Measurements from ENCODE around the gene TADA3.

TADA3 gene

GRCh38 chr3:9760779-9761505 lies 31.3 kb downstream of the TADA3 start:
- DNase-seq (ENCODE audit: low spot score): no peak

GRCh38 chr3:9757427-9757826 lies 34.8 kb downstream of the TADA3 start:
- no peak for DNase-seq (ENCODE audit: low spot score)

- DNase-seq (ENCODE audit: low spot score): no peak
Observed at GRCh38 chr3:9754678-9755077, 37.6 kb downstream of the TADA3 start.

GRCh38 chr3:9750556-9751411 lies 41.5 kb downstream of the TADA3 start:
- no peak for DNase-seq (ENCODE audit: low spot score)

GRCh38 chr3:9749645-9750555 lies 42.4 kb downstream of the TADA3 start, which contains the start of gene OGG1:
TSS of gene OGG1 (plus strand) at chr3:9749952. CDS start at chr3:9750287, 335 bp downstream.
- DNase-seq (ENCODE audit: low spot score): peak; percentile 95

- no peak for DNase-seq (ENCODE audit: low spot score)
Observed at GRCh38 chr3:9749296-9749644, 43.0 kb downstream of the TADA3 start.

- DNase-seq (ENCODE audit: low spot score): no peak
Observed at GRCh38 chr3:9748031-9748430, 44.2 kb downstream of the TADA3 start.

- DNase-seq (ENCODE audit: low spot score): no peak
Observed at GRCh38 chr3:9747267-9747666, 45.0 kb downstream of the TADA3 start.

GRCh38 chr3:9746330-9746729 lies 45.9 kb downstream of the TADA3 start:
- no peak for DNase-seq (ENCODE audit: low spot score)

- no peak for DNase-seq (ENCODE audit: low spot score)
Observed at GRCh38 chr3:9745521-9745920, 46.8 kb downstream of the TADA3 start.

GRCh38 chr3:9744162-9744561 lies 48.1 kb downstream of the TADA3 start:
- DNase-seq (ENCODE audit: low spot score): no peak

GRCh38 chr3:9743548-9743947 lies 48.7 kb downstream of the TADA3 start:
- no peak for DNase-seq (ENCODE audit: low spot score)

GRCh38 chr3:9742560-9742959 lies 49.7 kb downstream of the TADA3 start:
- no peak for DNase-seq (ENCODE audit: low spot score)

- no peak for DNase-seq (ENCODE audit: low spot score)
Observed at GRCh38 chr3:9739181-9739580, 53.1 kb downstream of the TADA3 start.

GRCh38 chr3:9736831-9737230 lies 55.4 kb downstream of the TADA3 start:
- no peak for DNase-seq (ENCODE audit: low spot score)

GRCh38 chr3:9732740-9733115 lies 59.5 kb downstream of the TADA3 start:
- DNase-seq (ENCODE audit: low spot score): no peak

- DNase-seq (ENCODE audit: low spot score): peak; percentile 19
Observed at GRCh38 chr3:9732080-9732739, 60.1 kb downstream of the TADA3 start.

GRCh38 chr3:9731206-9732079 lies 60.8 kb downstream of the TADA3 start, which contains the start of gene BRPF1:
TSS of gene BRPF1 (plus strand) at chr3:9731735. CDS start at chr3:9734141, 2,406 bp downstream.
- peak; percentile 100 for DNase-seq (ENCODE audit: low spot score)

- DNase-seq (ENCODE audit: low spot score): no peak
Observed at GRCh38 chr3:9730657-9731205, 61.5 kb downstream of the TADA3 start.

Measured in CD4-positive, alpha-beta T cell treated with Interleukin-15 for 4 hours (primary cell).